Suprapubic skin (tissue), 3 donors: ENCODE measurements around the gene ARHGAP10.

Experiments used
- POLR2A ChIP-seq, 2 donors: fragments of 450-650 bp; IDR thresholded peaks; one replicate each; pipeline ENCODE4 v1.6.1; 2017; ENCODE audit warnings: antibody characterized with exemption in 2 of 2, mild to moderate bottlenecking in 2 of 2, moderate library complexity in 2 of 2
- TF ChIP-seq, protein P1 (sequence below), 2 donors: fragments of 200-600 bp in 1 of 2; fragments of 450-650 bp in 1 of 2; sonication (generic) in 1 of 2; IDR thresholded peaks; one replicate each; pipeline ENCODE4 v1.5.1; 2016 to 2019; ENCODE audit warnings: antibody characterized with exemption in 2 of 2, mild to moderate bottlenecking in 1 of 2, moderate library complexity in 1 of 2

DNA sequence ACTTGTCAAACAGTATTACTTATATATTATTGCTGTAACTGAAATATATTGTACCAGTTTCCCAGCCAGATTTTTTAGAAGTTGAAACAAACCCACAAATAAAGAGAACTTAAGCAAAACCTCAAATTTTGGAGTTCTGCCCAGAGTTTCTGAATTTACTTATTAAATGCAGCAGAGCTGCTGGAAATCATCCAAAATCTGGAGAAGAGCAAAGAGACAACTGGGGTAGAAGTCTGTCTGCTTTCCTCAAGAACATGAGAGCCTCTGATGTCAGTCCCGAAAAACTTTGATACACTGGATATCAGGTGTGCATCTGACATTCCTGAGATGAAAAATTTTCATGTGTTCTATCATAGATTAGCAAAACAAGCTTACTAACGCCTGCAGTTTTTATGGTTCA lies 384.4 kb downstream of the ARHGAP10 start:
- no peak for TF ChIP-seq POLR2A (IDR thresholded peaks at IDR 0.05)
- TF ChIP-seq, protein P1, sequence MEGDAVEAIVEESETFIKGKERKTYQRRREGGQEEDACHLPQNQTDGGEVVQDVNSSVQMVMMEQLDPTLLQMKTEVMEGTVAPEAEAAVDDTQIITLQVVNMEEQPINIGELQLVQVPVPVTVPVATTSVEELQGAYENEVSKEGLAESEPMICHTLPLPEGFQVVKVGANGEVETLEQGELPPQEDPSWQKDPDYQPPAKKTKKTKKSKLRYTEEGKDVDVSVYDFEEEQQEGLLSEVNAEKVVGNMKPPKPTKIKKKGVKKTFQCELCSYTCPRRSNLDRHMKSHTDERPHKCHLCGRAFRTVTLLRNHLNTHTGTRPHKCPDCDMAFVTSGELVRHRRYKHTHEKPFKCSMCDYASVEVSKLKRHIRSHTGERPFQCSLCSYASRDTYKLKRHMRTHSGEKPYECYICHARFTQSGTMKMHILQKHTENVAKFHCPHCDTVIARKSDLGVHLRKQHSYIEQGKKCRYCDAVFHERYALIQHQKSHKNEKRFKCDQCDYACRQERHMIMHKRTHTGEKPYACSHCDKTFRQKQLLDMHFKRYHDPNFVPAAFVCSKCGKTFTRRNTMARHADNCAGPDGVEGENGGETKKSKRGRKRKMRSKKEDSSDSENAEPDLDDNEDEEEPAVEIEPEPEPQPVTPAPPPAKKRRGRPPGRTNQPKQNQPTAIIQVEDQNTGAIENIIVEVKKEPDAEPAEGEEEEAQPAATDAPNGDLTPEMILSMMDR (IDR thresholded peaks at IDR 0.05): no peak
